Neutrophil (primary cell): ENCODE results near the gene CMTM6.

Experiments
- H3K27ac ChIP-seq: fragments of 200-600 bp; sonication (generic); 2 replicates; pipeline ENCODE4 v1.5.1; 2016; ENCODE audit warnings: mild to moderate bottlenecking, moderate library complexity
- H3K27me3 ChIP-seq: fragments of 200-600 bp; sonication (generic); 2 replicates; pipeline ENCODE4 v1.6.0; 2016; ENCODE audit warnings: mild to moderate bottlenecking
- H3K36me3 ChIP-seq: fragments of 200-600 bp; sonication (generic); 2 replicates; pipeline ENCODE4 v1.5.1; 2017
- H3K4me1 ChIP-seq, 2 experiments: fragments of 200-600 bp in 1 of 2; sonication (generic) in 1 of 2; 1 replicate in 1 of 2; 2 replicates in 1 of 2; pipeline versions ENCODE4 v1.5.1 to v1.6.1; 2013 to 2016; ENCODE audit warnings: low read depth in 1 of 2, low read length in 1 of 2, mild to moderate bottlenecking in 1 of 2, moderate library complexity in 1 of 2; ENCODE audit not compliant: control insufficient read depth in 1 of 2, insufficient read depth in 1 of 2
- H3K4me3 ChIP-seq, 2 experiments: fragments of 200-600 bp in 1 of 2; sonication (generic) in 1 of 2; 1 replicate in 1 of 2; 2 replicates in 1 of 2; pipeline ENCODE4 v1.5.1; 2013 to 2016; ENCODE audit warnings: low read depth in 1 of 2, low read length in 1 of 2, mild to moderate bottlenecking in 1 of 2, moderate library complexity in 1 of 2
- H3K9me3 ChIP-seq: fragments of 200-600 bp; sonication (generic); 2 replicates; pipeline ENCODE4 v1.5.1; 2016
- CTCF ChIP-seq: fragments of 200-600 bp; sonication (generic); IDR thresholded peaks from 2 replicates; pipeline ENCODE4 v1.5.1; 2016; ENCODE audit warnings: antibody characterized with exemption

CMTM6 gene

GRCh38 chr3:32502118-32502945, at the start of gene CMTM6:
CMTM6 (minus strand) TSS chr3:32502852; CDS start chr3:32502745, 107 bp downstream.
- peaks cover 11% of the 10 kb centered on the region for H3K36me3 ChIP-seq
- H3K4me1 ChIP-seq: peaks cover 41 to 48% of the 10 kb centered on the region in 2 experiments
- no peak for TF ChIP-seq CTCF
- H3K27me3 ChIP-seq: no peaks in the 10 kb centered on the region
- peak within 1 kb of the TSS; percentile 97 for H3K27ac ChIP-seq
- no peaks in the 10 kb centered on the region for H3K9me3 ChIP-seq
- peak within 1 kb of the TSS; percentile 75 to 95 for H3K4me3 ChIP-seq

- Histone ChIP-seq H3K9me3 (no peaks in the 10 kb centered on the region), H3K27me3 (no peaks in the 10 kb centered on the region), H3K36me3 (no peaks in the 10 kb centered on the region), H3K4me1 (peaks cover 29 to 47% of the 10 kb centered on the region in 2 experiments), H3K27ac (peak overlapping the region; percentile 60), H3K4me3 (no peak overlapping the region)
- TF ChIP-seq CTCF: no peak
Measured at GRCh38 chr3:32552013-32552412, 49.4 kb upstream of the CMTM6 start.

- Histone ChIP-seq H3K27ac (peak overlapping the region; percentile 60), H3K4me1 (peaks cover 29 to 45% of the 10 kb centered on the region in 2 experiments), H3K4me3 (no peak overlapping the region), H3K27me3 (no peaks in the 10 kb centered on the region), H3K9me3 (no peaks in the 10 kb centered on the region), H3K36me3 (no peaks in the 10 kb centered on the region)
- no peak for TF ChIP-seq CTCF
Measured at GRCh38 chr3:32551496-32551895, 48.8 kb upstream of the CMTM6 start.

- Histone ChIP-seq H3K27me3 (no peaks in the 10 kb centered on the region), H3K4me3 (no peak overlapping the region), H3K36me3 (no peaks in the 10 kb centered on the region), H3K27ac (peak overlapping the region; percentile 60), H3K4me1 (peaks cover 29 to 45% of the 10 kb centered on the region in 2 experiments), H3K9me3 (no peaks in the 10 kb centered on the region)
- no peak for TF ChIP-seq CTCF
Measured at GRCh38 chr3:32551087-32551486, 48.4 kb upstream of the CMTM6 start.

GRCh38 chr3:32545305-32545704, 42.7 kb upstream of the CMTM6 start:
- Histone ChIP-seq H3K36me3 (peaks cover 17% of the 10 kb centered on the region), H3K27ac (peak overlapping the region; percentile 49), H3K9me3 (no peaks in the 10 kb centered on the region), H3K4me1 (peaks cover 2 to 6% of the 10 kb centered on the region in 2 experiments), H3K4me3 (no peak overlapping the region), H3K27me3 (no peaks in the 10 kb centered on the region)
- no peak for TF ChIP-seq CTCF
